C4-2B (cell line): ENCODE data around the gene BTLA.
"Not testable (repeated sequence)": the region's sequence is repeated elsewhere in the genome, so short reads cannot be mapped to it uniquely, and the experiment has no call there.

Experiments used
- H3K27ac ChIP-seq: fragments of 450-650 bp; 2 replicates; pipeline ENCODE4 v1.5.1; 2017
- ZFX ChIP-seq: fragments of 450-650 bp; IDR thresholded peaks from 2 replicates; pipeline ENCODE4 v1.6.1; 2017
- TF ChIP-seq, protein P1 (sequence below): fragments of 450-650 bp; conservative IDR thresholded peaks from 2 replicates; pipeline ENCODE4 v1.5.1; 2017; ENCODE audit warnings: mild to moderate bottlenecking

The BTLA gene

DNA sequence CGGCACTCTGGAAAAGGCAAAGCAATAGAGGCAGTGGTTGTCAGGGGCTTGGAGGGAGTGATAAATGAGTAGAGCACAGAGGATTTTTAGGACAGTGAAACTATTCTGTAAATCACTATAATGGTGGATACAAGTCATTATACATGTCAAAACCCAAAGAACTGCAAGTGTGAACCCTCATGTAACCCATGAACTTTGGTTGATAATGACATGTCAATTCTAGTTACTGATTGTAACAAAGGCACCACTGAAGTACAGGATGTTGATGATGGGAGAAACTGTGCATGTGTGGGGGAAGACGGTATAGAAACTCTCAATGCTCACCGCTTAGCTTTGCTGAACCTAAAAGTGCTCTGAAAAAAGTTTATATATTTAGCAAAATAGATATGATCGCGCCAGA lies 36.0 kb downstream of the BTLA start:
- no peak overlapping the region for H3K27ac ChIP-seq
- TF ChIP-seq ZFX, result no peak
- TF ChIP-seq, protein P1, sequence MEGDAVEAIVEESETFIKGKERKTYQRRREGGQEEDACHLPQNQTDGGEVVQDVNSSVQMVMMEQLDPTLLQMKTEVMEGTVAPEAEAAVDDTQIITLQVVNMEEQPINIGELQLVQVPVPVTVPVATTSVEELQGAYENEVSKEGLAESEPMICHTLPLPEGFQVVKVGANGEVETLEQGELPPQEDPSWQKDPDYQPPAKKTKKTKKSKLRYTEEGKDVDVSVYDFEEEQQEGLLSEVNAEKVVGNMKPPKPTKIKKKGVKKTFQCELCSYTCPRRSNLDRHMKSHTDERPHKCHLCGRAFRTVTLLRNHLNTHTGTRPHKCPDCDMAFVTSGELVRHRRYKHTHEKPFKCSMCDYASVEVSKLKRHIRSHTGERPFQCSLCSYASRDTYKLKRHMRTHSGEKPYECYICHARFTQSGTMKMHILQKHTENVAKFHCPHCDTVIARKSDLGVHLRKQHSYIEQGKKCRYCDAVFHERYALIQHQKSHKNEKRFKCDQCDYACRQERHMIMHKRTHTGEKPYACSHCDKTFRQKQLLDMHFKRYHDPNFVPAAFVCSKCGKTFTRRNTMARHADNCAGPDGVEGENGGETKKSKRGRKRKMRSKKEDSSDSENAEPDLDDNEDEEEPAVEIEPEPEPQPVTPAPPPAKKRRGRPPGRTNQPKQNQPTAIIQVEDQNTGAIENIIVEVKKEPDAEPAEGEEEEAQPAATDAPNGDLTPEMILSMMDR, result no peak

DNA sequence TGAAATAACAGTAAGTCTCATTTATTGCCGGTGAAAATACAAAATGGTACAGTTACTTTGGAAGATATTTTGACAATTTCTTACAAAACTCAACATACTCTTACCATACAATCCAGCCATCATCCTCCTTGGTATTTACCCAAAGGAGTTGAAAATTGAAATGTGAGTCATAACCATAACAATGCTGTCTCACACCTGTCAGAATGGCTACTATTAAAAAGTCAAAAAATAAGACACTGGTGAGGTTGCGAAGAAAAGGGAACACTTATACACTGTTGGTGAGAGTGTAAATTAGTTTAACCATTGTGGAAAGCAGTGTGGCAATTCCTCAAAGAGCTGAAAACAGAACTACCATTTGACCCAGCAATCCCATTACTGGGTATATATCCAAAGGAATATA lies 37.5 kb downstream of the BTLA start:
- H3K27ac ChIP-seq, result not testable (repeated sequence)

DNA sequence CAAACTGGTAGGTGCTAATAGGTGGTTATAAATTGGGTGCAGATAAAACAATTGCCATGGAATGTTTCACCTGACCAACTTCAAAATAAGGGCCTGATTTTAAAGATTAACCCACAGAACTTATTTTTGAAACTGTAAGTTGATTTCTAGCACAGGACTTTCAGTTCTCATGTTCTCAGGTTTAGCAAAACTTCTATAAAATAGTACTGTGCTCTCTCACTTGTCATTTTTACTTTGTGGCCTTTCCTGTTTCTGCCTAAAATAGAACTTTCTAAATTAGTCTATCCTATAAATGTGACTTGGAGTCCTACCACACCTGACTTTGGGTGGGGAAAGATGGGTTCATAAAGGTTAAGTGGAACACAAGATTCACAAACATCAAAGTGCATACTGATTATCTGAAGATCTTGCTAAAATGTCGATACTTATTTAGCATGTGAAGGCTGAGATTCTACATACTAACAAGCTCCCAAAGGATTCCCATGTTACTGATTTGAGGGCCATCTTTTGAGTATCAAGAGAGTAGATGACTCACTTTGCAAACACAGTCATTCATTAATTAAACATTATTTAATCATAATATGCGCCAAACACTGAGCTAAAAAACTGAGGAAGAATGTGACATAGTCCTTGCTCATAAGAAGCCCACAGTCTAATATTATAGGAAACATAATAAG lies 38.6 kb downstream of the BTLA start:
- H3K27ac ChIP-seq, result no peak overlapping the region

DNA sequence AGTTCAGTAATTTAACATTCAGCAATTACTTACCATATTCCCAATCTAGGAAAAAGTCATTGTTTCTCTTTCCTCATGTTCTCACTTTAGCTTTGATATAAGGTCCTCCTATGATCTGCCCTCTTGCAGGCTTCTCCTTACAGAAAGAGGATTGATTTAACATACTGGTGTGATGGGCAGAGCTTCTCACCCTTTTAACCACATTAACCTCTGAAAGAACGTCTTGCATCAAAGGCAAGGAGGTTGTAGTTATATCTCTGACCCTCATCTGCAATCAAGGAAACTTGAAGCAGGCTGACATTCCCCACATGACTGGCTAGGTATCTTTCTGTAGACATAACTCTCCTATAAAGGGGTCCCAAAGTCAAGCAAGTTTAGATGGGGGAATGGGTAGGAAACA lies 39.5 kb downstream of the BTLA start:
- no peak for TF ChIP-seq ZFX
- TF ChIP-seq, protein P1, result no peak
- no peak overlapping the region for H3K27ac ChIP-seq

More for the DNA sequence above, 38.6 kb downstream of the BTLA start:
- no peak for TF ChIP-seq ZFX
- TF ChIP-seq, protein P1, result no peak

DNA sequence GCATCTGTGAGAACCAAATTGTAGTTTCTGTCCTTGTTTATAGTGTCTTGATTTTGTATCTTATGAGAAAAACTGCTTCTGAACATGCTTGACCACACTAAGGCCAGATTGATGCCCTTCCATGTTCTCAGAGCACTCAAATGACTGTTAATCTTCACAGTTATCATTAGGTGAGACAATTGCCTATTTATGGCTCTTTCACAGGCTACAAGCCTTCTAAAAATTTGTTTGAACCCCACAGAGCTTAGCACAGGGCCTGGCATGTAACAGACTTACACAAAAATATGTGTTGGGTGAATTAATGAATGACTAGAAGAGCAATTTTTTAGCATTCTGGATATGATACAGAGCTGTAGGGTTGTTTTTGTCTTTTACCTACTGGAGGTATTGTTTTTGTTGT lies 43.1 kb downstream of the BTLA start:
- TF ChIP-seq, protein P1, result no peak
- TF ChIP-seq ZFX, result no peak
- no peak overlapping the region for H3K27ac ChIP-seq

DNA sequence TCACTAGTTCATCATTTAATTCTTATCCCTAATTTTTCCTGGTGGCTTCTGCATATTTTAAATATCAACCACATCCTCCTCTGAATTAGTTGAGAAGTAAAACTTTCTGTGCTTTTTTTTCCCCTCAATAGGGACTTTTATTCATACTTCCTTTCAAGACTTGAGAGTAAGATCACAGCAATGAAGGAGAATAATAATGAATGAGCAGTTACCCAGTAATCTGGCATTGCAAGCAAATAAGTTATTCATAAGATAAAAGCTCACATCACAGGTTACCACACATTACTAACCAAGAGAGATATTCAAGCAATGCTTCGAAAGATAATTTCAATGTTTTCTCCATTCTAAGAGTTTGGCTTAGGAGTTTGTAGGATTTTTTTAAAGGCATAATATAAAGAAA lies 50.3 kb downstream of the BTLA start:
- H3K27ac ChIP-seq, result no peak overlapping the region
- TF ChIP-seq, protein P1, result no peak
- TF ChIP-seq ZFX, result no peak

DNA sequence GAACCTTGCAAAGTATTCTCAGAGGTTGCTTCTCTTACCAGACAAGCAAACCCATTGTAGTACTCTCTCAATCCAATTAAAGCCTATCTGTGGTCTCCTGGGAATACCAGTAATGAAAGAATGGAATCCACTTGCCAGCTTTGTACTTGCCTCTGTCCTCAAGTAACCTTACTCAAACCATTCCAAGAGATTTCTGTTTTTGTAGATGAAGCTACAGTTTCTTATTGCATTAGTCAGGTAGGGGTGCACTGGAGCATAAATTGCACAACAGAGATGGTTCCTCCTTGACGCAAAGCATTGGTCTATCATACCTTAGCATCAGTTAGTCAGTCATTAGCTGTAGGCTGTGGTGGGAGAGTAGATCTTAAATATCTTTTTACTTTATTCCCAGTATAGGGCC lies 52.9 kb downstream of the BTLA start:
- no peak for TF ChIP-seq ZFX
- TF ChIP-seq, protein P1, result no peak
- no peak overlapping the region for H3K27ac ChIP-seq

DNA sequence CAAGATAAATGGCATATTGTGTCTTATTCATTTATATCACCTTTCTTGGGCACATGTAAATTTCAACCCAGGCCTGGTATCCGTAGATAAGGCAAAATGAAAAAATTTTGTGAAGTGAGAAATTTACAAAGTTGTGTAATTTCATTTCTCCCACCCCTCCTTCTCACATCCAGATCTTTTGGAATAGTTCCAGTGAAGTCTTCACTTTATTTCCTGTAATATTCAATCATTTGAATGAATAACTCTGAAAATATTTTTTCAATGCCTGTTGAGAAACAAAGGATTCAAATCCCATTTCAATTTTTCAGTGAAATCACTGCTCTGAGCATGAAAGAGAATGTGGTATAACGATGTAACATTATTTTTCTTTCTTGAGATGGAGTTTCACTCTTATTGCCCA lies 53.4 kb downstream of the BTLA start:
- TF ChIP-seq, protein P1, result no peak
- no peak for TF ChIP-seq ZFX
- no peak overlapping the region for H3K27ac ChIP-seq
